ENCODE results near the gene F7. TPM values are rescaled to one million over a fixed set of nuclear protein-coding genes. Genes with fewer than 3 reads are reported as not detected.

F7 gene
- total and polyA plus RNA-seq, 4 donors: 0.04 to 0.26 (median 0.14) TPM

- 92 to 96% methylated on average over 39 to 40 of the region's 40 CpGs for WGBS, 2 donors
- ATAC-seq (ENCODE audit: insufficient read depth, low FRiP score) (no peak), DNase-seq (no peak)
- Histone ChIP-seq H3K9me3 (ENCODE audit: control insufficient read depth in 4 of 4, insufficient read depth in 3 of 4, low read length in 3 of 4) (no peaks in the 10 kb centered on the region), H3K36me3 (ENCODE audit: control insufficient read depth in 4 of 4, insufficient read depth in 4 of 4, low read length in 4 of 4) (peaks cover 0 to 18% (median 4%) of the 10 kb centered on the region in 4 donors), H3K4me3 (no peak overlapping the region), H3K27ac (ENCODE audit: low read depth in 1 of 2, low read length in 1 of 2) (no peak overlapping the region), H3K9ac (ENCODE audit: insufficient read depth in 1 of 2, low read length in 2 of 2) (no peak overlapping the region), H3K4me1 (ENCODE audit: control insufficient read depth in 5 of 5, insufficient read depth in 5 of 5, low read length in 5 of 5) (peaks cover 0 to 3% (median 0%) of the 10 kb centered on the region in 5 donors), H3K27me3 (ENCODE audit: control insufficient read depth in 3 of 3, insufficient read depth in 3 of 3, low read length in 2 of 3) (no peaks in the 10 kb centered on the region)
- no peak for TF ChIP-seq CTCF (IDR thresholded peaks at IDR 0.05; ENCODE audit: control extremely low read depth, extremely low read depth)
Observed at GRCh38 chr13:113087923-113088690, 17.5 kb upstream of the F7 start.

GRCh38 chr13:113088691-113089020 lies 16.9 kb upstream of the F7 start:
- no peak for ATAC-seq (ENCODE audit: insufficient read depth, low FRiP score)

GRCh38 chr13:113089693-113090414 lies 15.7 kb upstream of the F7 start:
- ATAC-seq (ENCODE audit: insufficient read depth, low FRiP score): no peak
- no peaks in the 10 kb centered on the region for H3K27me3 ChIP-seq (ENCODE audit: control insufficient read depth in 3 of 3, insufficient read depth in 3 of 3, low read length in 2 of 3)
- DNase-seq: no peak
- TF ChIP-seq CTCF (IDR thresholded peaks at IDR 0.05; ENCODE audit: control extremely low read depth, extremely low read depth): no peak
- peaks cover 0 to 16% (median 4%) of the 10 kb centered on the region in 4 donors for H3K36me3 ChIP-seq (ENCODE audit: control insufficient read depth in 4 of 4, insufficient read depth in 4 of 4, low read length in 4 of 4)
- H3K9ac ChIP-seq (ENCODE audit: insufficient read depth in 1 of 2, low read length in 2 of 2): no peak overlapping the region
- H3K9me3 ChIP-seq (ENCODE audit: control insufficient read depth in 4 of 4, insufficient read depth in 3 of 4, low read length in 3 of 4): no peaks in the 10 kb centered on the region
- H3K27ac ChIP-seq (ENCODE audit: low read depth in 1 of 2, low read length in 1 of 2): no peak overlapping the region
- peaks cover 0 to 3% (median 0%) of the 10 kb centered on the region in 5 donors for H3K4me1 ChIP-seq (ENCODE audit: control insufficient read depth in 5 of 5, insufficient read depth in 5 of 5, low read length in 5 of 5)
- no peak overlapping the region for H3K4me3 ChIP-seq
- 88 to 90% methylated on average over 36 of the region's 36 CpGs for WGBS, 2 donors

More at GRCh38 chr13:113088691-113089020, 16.9 kb upstream of the F7 start:
- 86 to 88% methylated on average over 17 of the region's 17 CpGs for WGBS, 2 donors
- H3K27ac ChIP-seq (ENCODE audit: low read depth in 1 of 2, low read length in 1 of 2): no peak overlapping the region
- no peaks in the 10 kb centered on the region for H3K27me3 ChIP-seq (ENCODE audit: control insufficient read depth in 3 of 3, insufficient read depth in 3 of 3, low read length in 2 of 3)
- H3K4me1 ChIP-seq (ENCODE audit: control insufficient read depth in 5 of 5, insufficient read depth in 5 of 5, low read length in 5 of 5): peaks cover 0 to 3% (median 0%) of the 10 kb centered on the region in 5 donors
- H3K9ac ChIP-seq (ENCODE audit: insufficient read depth in 1 of 2, low read length in 2 of 2): no peak overlapping the region
- H3K36me3 ChIP-seq (ENCODE audit: control insufficient read depth in 4 of 4, insufficient read depth in 4 of 4, low read length in 4 of 4): peaks cover 0 to 18% (median 4%) of the 10 kb centered on the region in 4 donors
- TF ChIP-seq CTCF (IDR thresholded peaks at IDR 0.05; ENCODE audit: control extremely low read depth, extremely low read depth): no peak
- DNase-seq: no peak
- no peaks in the 10 kb centered on the region for H3K9me3 ChIP-seq (ENCODE audit: control insufficient read depth in 4 of 4, insufficient read depth in 3 of 4, low read length in 3 of 4)
- no peak overlapping the region for H3K4me3 ChIP-seq
